Measurements from ENCODE around the gene SPON2. TPM values are rescaled to one million over a fixed set of nuclear protein-coding genes. Genes with fewer than 3 reads are reported as not detected.

SPON2 gene
- total RNA-seq, 2 experiments from 2014 or later = 12.8 to 15.7 TPM

DNA sequence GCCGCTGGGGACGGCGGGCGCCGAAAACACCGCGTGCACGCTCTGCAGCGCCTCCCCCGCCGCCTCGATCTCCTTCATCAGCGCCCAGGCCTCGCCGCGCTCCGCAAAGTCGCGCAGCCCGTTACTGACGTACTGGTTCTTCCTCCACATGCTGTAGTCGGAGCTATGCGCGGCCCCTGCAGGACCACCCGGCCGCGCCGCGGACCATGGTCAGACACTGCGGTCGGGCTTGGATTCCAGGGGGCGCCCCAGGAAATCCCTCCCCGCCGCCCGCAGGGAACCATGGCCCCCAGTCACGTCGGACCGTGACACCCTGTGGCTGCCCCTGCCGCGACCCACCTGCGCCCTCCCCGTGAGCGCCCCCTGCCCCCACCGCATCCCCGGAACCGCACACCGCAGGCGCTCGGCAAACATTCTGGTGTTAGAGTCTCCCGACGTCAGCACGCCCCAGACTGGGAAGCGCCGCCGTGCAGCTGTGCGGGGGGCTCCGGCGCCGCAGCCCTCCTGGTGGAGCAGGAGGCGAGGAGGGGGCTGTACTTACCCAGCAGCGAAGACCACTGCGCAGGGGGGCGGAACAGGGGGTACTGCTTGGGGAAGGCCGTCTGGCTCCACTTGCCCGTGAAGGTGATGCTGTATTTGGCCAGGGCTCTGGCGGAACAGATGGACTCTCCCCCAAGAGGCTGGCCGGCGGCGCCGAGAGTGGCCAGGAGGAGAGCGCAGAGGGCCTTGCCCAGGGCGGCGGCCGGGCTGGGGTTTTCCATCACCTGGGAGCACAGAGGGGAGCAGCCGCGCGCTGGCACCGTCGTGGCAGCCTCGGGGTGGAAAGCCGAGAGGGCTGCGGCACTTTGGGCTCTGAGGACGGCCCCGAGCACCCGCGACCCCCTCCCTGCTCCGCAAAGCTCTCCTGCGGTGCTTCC lies 814 bp downstream of the SPON2 start:
- Histone ChIP-seq H3K27ac (ENCODE audit: low read depth in 1 of 2, low read length in 2 of 2) (no peak overlapping the region), H3K27me3 (ENCODE audit: control insufficient read depth in 1 of 2, insufficient read depth in 2 of 2, low read length in 2 of 2) (peaks cover 31% of the 10 kb centered on the region in 2 experiments), H3K9me3 (ENCODE audit: control insufficient read depth in 1 of 2, insufficient read depth in 1 of 2, low read length in 2 of 2) (peaks cover 0 to 25% of the 10 kb centered on the region in 2 experiments), H3K4me3 (ENCODE audit: low read length) (peak overlapping the region; percentile 47), H3K4me1 (ENCODE audit: insufficient read depth, low read length) (peaks cover 42% of the 10 kb centered on the region), H3K36me3 (ENCODE audit: insufficient read depth, low read length) (no peaks in the 10 kb centered on the region)
- H3K27ac Mint-ChIP-seq = no peak overlapping the region
- peak; percentile 36 to 83 (median 54) for DNase-seq
- POLR2A ChIA-PET = interaction anchor here (0.7 to 2.9 kb wide), 7 partner anchors 12 to 175 kb away, joined by 3 to 10 read pairs (median 6); partner anchors contain the start of genes CTBP1 and UVSSA
- ATAC-seq (ENCODE audit: poor library complexity) = peak; percentile 52
- H3K9me3 Mint-ChIP-seq = no peaks in the 10 kb centered on the region
- H3K4me3 Mint-ChIP-seq = peak overlapping the region; percentile 82
- CTCF ChIA-PET = interaction anchor here (0.6 kb wide), 1 partner anchor 97 kb away, joined by 3 read pairs; no protein-coding TSS in a partner anchor
- peaks cover 34% of the 10 kb centered on the region for H3K4me1 Mint-ChIP-seq (ENCODE audit: low read depth)
- TF ChIP-seq, protein P1, sequence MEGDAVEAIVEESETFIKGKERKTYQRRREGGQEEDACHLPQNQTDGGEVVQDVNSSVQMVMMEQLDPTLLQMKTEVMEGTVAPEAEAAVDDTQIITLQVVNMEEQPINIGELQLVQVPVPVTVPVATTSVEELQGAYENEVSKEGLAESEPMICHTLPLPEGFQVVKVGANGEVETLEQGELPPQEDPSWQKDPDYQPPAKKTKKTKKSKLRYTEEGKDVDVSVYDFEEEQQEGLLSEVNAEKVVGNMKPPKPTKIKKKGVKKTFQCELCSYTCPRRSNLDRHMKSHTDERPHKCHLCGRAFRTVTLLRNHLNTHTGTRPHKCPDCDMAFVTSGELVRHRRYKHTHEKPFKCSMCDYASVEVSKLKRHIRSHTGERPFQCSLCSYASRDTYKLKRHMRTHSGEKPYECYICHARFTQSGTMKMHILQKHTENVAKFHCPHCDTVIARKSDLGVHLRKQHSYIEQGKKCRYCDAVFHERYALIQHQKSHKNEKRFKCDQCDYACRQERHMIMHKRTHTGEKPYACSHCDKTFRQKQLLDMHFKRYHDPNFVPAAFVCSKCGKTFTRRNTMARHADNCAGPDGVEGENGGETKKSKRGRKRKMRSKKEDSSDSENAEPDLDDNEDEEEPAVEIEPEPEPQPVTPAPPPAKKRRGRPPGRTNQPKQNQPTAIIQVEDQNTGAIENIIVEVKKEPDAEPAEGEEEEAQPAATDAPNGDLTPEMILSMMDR (IDR thresholded peaks at IDR 0.05) = no peak
- H3K36me3 Mint-ChIP-seq (ENCODE audit: low read depth) = no peaks in the 10 kb centered on the region
- intact Hi-C loops (cut with DNase I, micrococcal nuclease) = no loop called here
- peaks cover 29% of the 10 kb centered on the region for H3K27me3 Mint-ChIP-seq

DNA sequence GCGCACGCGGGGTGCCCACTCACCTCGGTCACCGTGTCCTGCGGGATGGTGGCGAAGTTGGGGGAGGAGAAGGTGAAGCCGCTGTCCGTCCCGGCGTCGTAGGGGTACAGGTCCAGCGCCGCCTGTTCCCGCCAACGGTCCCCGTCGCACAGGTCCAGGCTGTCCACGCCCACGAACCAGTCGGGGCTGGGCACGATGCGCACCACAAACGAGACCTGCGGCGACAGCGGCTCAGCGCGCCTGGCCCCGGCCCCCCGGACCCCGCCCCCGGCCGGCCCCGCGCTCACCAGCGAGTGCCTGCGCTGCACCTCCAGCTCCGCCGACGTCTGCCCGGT lies 1.4 kb downstream of the SPON2 start:
- no peaks in the 10 kb centered on the region for H3K9me3 Mint-ChIP-seq
- H3K36me3 Mint-ChIP-seq (ENCODE audit: low read depth) = no peaks in the 10 kb centered on the region
- ChIA-PET CTCF (no interaction called here), POLR2A (interaction anchor here (0.7 to 2.9 kb wide), 5 partner anchors 29 to 176 kb away, joined by 3 to 10 read pairs (median 7); partner anchors contain the start of genes CTBP1 and UVSSA)
- H3K27me3 Mint-ChIP-seq = peaks cover 29% of the 10 kb centered on the region
- peaks cover 30% of the 10 kb centered on the region for H3K4me1 Mint-ChIP-seq (ENCODE audit: low read depth)
- Histone ChIP-seq H3K27me3 (ENCODE audit: control insufficient read depth in 1 of 2, insufficient read depth in 2 of 2, low read length in 2 of 2) (peaks cover 31% of the 10 kb centered on the region in 2 experiments), H3K9me3 (ENCODE audit: control insufficient read depth in 1 of 2, insufficient read depth in 1 of 2, low read length in 2 of 2) (peaks cover 0 to 25% of the 10 kb centered on the region in 2 experiments), H3K36me3 (ENCODE audit: insufficient read depth, low read length) (no peaks in the 10 kb centered on the region), H3K4me1 (ENCODE audit: insufficient read depth, low read length) (peaks cover 43% of the 10 kb centered on the region), H3K4me3 (ENCODE audit: low read length) (peak overlapping the region; percentile 47), H3K27ac (ENCODE audit: low read depth in 1 of 2, low read length in 2 of 2) (no peak overlapping the region)
- DNase-seq = no peak
- no peak overlapping the region for H3K27ac Mint-ChIP-seq
- ATAC-seq (ENCODE audit: poor library complexity) = no peak
- intact Hi-C loops (cut with DNase I, micrococcal nuclease) = no loop called here
- TF ChIP-seq, protein P1 (IDR thresholded peaks at IDR 0.05) = no peak
- peak overlapping the region; percentile 82 for H3K4me3 Mint-ChIP-seq

DNA sequence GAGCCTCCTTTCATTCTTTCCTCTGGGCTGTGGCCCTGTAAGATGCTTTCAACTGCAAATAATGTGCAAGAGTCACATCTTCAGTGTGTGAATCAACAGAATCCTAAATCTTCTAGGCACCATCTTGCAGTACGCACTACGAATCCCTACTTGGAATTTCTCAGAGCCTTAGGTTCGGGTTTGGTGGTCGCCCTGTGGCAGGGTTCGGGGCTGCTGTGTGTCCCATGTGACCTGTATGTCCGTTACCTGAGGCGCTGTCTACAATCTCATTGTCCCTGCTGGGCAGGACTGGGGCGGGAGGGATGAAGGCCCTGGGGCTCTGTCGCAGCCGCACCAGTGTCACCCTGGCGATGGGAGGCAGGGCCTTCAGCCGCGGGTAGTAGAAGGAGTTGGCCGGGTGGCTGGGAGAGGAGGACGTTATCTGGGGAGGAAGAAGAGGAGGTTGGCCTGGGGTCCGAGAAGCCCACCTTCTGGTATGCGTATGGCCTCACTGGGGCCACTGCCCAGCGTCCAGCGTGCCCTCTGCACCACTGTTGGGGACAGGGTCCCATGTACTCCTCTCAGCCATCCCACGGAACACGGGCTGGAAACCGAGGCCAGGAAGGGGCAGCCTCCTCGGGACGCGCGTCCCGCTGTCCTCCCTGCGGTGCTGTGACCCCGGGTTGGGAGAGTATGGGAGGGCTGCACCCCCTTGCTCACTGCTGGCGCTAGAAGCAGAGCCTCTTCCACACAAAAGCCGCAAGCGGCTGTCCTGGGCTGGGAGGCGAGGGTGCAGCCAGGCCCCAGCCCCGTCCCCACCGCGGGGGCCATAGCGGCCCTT lies 2.0 kb downstream of the SPON2 start:
- intact Hi-C loops (cut with DNase I, micrococcal nuclease) = no loop called here
- ChIA-PET POLR2A (interaction anchor here (0.7 to 2.9 kb wide), 5 partner anchors 30 to 176 kb away, joined by 3 to 10 read pairs (median 7); partner anchors contain the start of genes CTBP1 and UVSSA), CTCF (no interaction called here)
- H3K9me3 Mint-ChIP-seq = no peaks in the 10 kb centered on the region
- H3K27me3 Mint-ChIP-seq = peaks cover 29% of the 10 kb centered on the region
- Histone ChIP-seq H3K36me3 (ENCODE audit: insufficient read depth, low read length) (no peaks in the 10 kb centered on the region), H3K9me3 (ENCODE audit: control insufficient read depth in 1 of 2, insufficient read depth in 1 of 2, low read length in 2 of 2) (peaks cover 0 to 25% of the 10 kb centered on the region in 2 experiments), H3K4me1 (ENCODE audit: insufficient read depth, low read length) (peaks cover 43% of the 10 kb centered on the region), H3K27me3 (ENCODE audit: control insufficient read depth in 1 of 2, insufficient read depth in 2 of 2, low read length in 2 of 2) (peaks cover 31% of the 10 kb centered on the region in 2 experiments), H3K4me3 (ENCODE audit: low read length) (no peak overlapping the region), H3K27ac (ENCODE audit: low read depth in 1 of 2, low read length in 2 of 2) (no peak overlapping the region)
- H3K36me3 Mint-ChIP-seq (ENCODE audit: low read depth) = no peaks in the 10 kb centered on the region
- ATAC-seq (ENCODE audit: poor library complexity) (no peak), DNase-seq (no peak)
- H3K4me1 Mint-ChIP-seq (ENCODE audit: low read depth) = peaks cover 30% of the 10 kb centered on the region
- no peak overlapping the region for H3K27ac Mint-ChIP-seq
- H3K4me3 Mint-ChIP-seq = peak overlapping the region; percentile 56
- TF ChIP-seq, protein P1 (IDR thresholded peaks at IDR 0.05) = no peak

All from CD4-positive, alpha-beta T cell (primary cell).